ENCODE data around the gene LTA4H.
A peak's percentile ranks its signal among the peaks of the same experiment; 100 is the strongest.

LTA4H gene

GRCh38 chr12:96035283-96036236 lies at the start of gene LTA4H:
Gene LTA4H (minus strand): TSS chr12:96035587. CDS start chr12:96035519, 68 bp downstream.
- H3K36me3 ChIP-seq (ENCODE audit: control insufficient read depth, insufficient read depth, low read length) = no peaks in the 10 kb centered on the region
- no peaks in the 10 kb centered on the region for H3K9me3 ChIP-seq (ENCODE audit: control insufficient read depth, insufficient read depth, low read depth, low read length)
- H3K9ac ChIP-seq (ENCODE audit: low read length) = peak within 1 kb of the TSS; percentile 52
- no peaks in the 10 kb centered on the region for H3K27me3 ChIP-seq (ENCODE audit: control insufficient read depth, insufficient read depth, low read length)
- H3K4me3 ChIP-seq (ENCODE audit: low read depth, low read length) = peak within 1 kb of the TSS; percentile 94
- H3K4me1 ChIP-seq (ENCODE audit: control insufficient read depth, insufficient read depth, low read length) = peaks cover 8% of the 10 kb centered on the region; the same call in 1 of the 2 replicates
- no peak within 1 kb of the TSS for H3K27ac ChIP-seq (ENCODE audit: low read depth, low read length)

GRCh38 chr12:96084624-96085023 lies 49.2 kb upstream of the LTA4H start:
- H3K9me3 ChIP-seq (ENCODE audit: control insufficient read depth, insufficient read depth, low read depth, low read length) = peaks cover 22% of the 10 kb centered on the region
- H3K4me3 ChIP-seq (ENCODE audit: low read depth, low read length) = no peak overlapping the region
- no peaks in the 10 kb centered on the region for H3K27me3 ChIP-seq (ENCODE audit: control insufficient read depth, insufficient read depth, low read length)
- H3K9ac ChIP-seq (ENCODE audit: low read length) = no peak overlapping the region
- no peaks in the 10 kb centered on the region for H3K36me3 ChIP-seq (ENCODE audit: control insufficient read depth, insufficient read depth, low read length)
- no peak overlapping the region for H3K27ac ChIP-seq (ENCODE audit: low read depth, low read length)
- peaks cover 4% of the 10 kb centered on the region; the same call in 1 of the 2 replicates for H3K4me1 ChIP-seq (ENCODE audit: control insufficient read depth, insufficient read depth, low read length)

- Histone ChIP-seq H3K27ac (ENCODE audit: low read depth, low read length) (no peak overlapping the region), H3K4me1 (ENCODE audit: control insufficient read depth, insufficient read depth, low read length) (peaks cover 4% of the 10 kb centered on the region; the same call in 1 of the 2 replicates), H3K27me3 (ENCODE audit: control insufficient read depth, insufficient read depth, low read length) (no peaks in the 10 kb centered on the region), H3K4me3 (ENCODE audit: low read depth, low read length) (no peak overlapping the region), H3K36me3 (ENCODE audit: control insufficient read depth, insufficient read depth, low read length) (no peaks in the 10 kb centered on the region), H3K9ac (ENCODE audit: low read length) (no peak overlapping the region), H3K9me3 (ENCODE audit: control insufficient read depth, insufficient read depth, low read depth, low read length) (peaks cover 20% of the 10 kb centered on the region)
These were observed 47.8 kb upstream of the LTA4H start for GRCh38 chr12:96083020-96083719.

- no peaks in the 10 kb centered on the region for H3K36me3 ChIP-seq (ENCODE audit: control insufficient read depth, insufficient read depth, low read length)
These were observed 46.2 kb upstream of the LTA4H start for GRCh38 chr12:96081596-96081995.

GRCh38 chr12:96078231-96079135 lies 43.1 kb upstream of the LTA4H start:
- H3K36me3 ChIP-seq (ENCODE audit: control insufficient read depth, insufficient read depth, low read length) = no peaks in the 10 kb centered on the region

More at GRCh38 chr12:96081596-96081995, 46.2 kb upstream of the LTA4H start:
- no peak overlapping the region for H3K27ac ChIP-seq (ENCODE audit: low read depth, low read length)
- no peak overlapping the region for H3K4me3 ChIP-seq (ENCODE audit: low read depth, low read length)
- no peaks in the 10 kb centered on the region for H3K27me3 ChIP-seq (ENCODE audit: control insufficient read depth, insufficient read depth, low read length)
- no peak overlapping the region for H3K9ac ChIP-seq (ENCODE audit: low read length)
- peaks cover 4% of the 10 kb centered on the region; the same call in 1 of the 2 replicates for H3K4me1 ChIP-seq (ENCODE audit: control insufficient read depth, insufficient read depth, low read length)
- peaks cover 10% of the 10 kb centered on the region for H3K9me3 ChIP-seq (ENCODE audit: control insufficient read depth, insufficient read depth, low read depth, low read length)

GRCh38 chr12:96077081-96077480 lies 41.7 kb upstream of the LTA4H start:
- H3K9ac ChIP-seq (ENCODE audit: low read length) = no peak overlapping the region
- no peaks in the 10 kb centered on the region for H3K9me3 ChIP-seq (ENCODE audit: control insufficient read depth, insufficient read depth, low read depth, low read length)
- H3K27ac ChIP-seq (ENCODE audit: low read depth, low read length) = no peak overlapping the region
- no peaks in the 10 kb centered on the region for H3K4me1 ChIP-seq (ENCODE audit: control insufficient read depth, insufficient read depth, low read length)
- no peaks in the 10 kb centered on the region for H3K36me3 ChIP-seq (ENCODE audit: control insufficient read depth, insufficient read depth, low read length)
- H3K27me3 ChIP-seq (ENCODE audit: control insufficient read depth, insufficient read depth, low read length) = no peaks in the 10 kb centered on the region
- no peak overlapping the region for H3K4me3 ChIP-seq (ENCODE audit: low read depth, low read length)

More at GRCh38 chr12:96078231-96079135, 43.1 kb upstream of the LTA4H start:
- Histone ChIP-seq H3K9me3 (ENCODE audit: control insufficient read depth, insufficient read depth, low read depth, low read length) (no peaks in the 10 kb centered on the region), H3K4me1 (ENCODE audit: control insufficient read depth, insufficient read depth, low read length) (peaks cover 4% of the 10 kb centered on the region; the same call in 1 of the 2 replicates), H3K27me3 (ENCODE audit: control insufficient read depth, insufficient read depth, low read length) (no peaks in the 10 kb centered on the region), H3K27ac (ENCODE audit: low read depth, low read length) (no peak overlapping the region), H3K9ac (ENCODE audit: low read length) (no peak overlapping the region), H3K4me3 (ENCODE audit: low read depth, low read length) (no peak overlapping the region)

- Histone ChIP-seq H3K9me3 (ENCODE audit: control insufficient read depth, insufficient read depth, low read depth, low read length) (no peaks in the 10 kb centered on the region), H3K9ac (ENCODE audit: low read length) (no peak overlapping the region), H3K27ac (ENCODE audit: low read depth, low read length) (no peak overlapping the region), H3K4me1 (ENCODE audit: control insufficient read depth, insufficient read depth, low read length) (peaks cover 9% of the 10 kb centered on the region), H3K36me3 (ENCODE audit: control insufficient read depth, insufficient read depth, low read length) (no peaks in the 10 kb centered on the region), H3K27me3 (ENCODE audit: control insufficient read depth, insufficient read depth, low read length) (no peaks in the 10 kb centered on the region), H3K4me3 (ENCODE audit: low read depth, low read length) (no peak overlapping the region)
These were observed 40.2 kb upstream of the LTA4H start for GRCh38 chr12:96075560-96075959.

GRCh38 chr12:96073346-96074330 lies 38.3 kb upstream of the LTA4H start:
- Histone ChIP-seq H3K36me3 (ENCODE audit: control insufficient read depth, insufficient read depth, low read length) (no peaks in the 10 kb centered on the region), H3K27ac (ENCODE audit: low read depth, low read length) (no peak overlapping the region), H3K4me3 (ENCODE audit: low read depth, low read length) (no peak overlapping the region), H3K9ac (ENCODE audit: low read length) (no peak overlapping the region), H3K27me3 (ENCODE audit: control insufficient read depth, insufficient read depth, low read length) (no peaks in the 10 kb centered on the region), H3K9me3 (ENCODE audit: control insufficient read depth, insufficient read depth, low read depth, low read length) (no peaks in the 10 kb centered on the region), H3K4me1 (ENCODE audit: control insufficient read depth, insufficient read depth, low read length) (peaks cover 12% of the 10 kb centered on the region)

- H3K36me3 ChIP-seq (ENCODE audit: control insufficient read depth, insufficient read depth, low read length) = no peaks in the 10 kb centered on the region
- no peaks in the 10 kb centered on the region for H3K9me3 ChIP-seq (ENCODE audit: control insufficient read depth, insufficient read depth, low read depth, low read length)
- H3K4me3 ChIP-seq (ENCODE audit: low read depth, low read length) = 0 out of 2 replicates have a peak overlapping the region, but pooled peaks have one; percentile 17
- H3K27me3 ChIP-seq (ENCODE audit: control insufficient read depth, insufficient read depth, low read length) = no peaks in the 10 kb centered on the region
- H3K27ac ChIP-seq (ENCODE audit: low read depth, low read length) = no peak overlapping the region
- H3K4me1 ChIP-seq (ENCODE audit: control insufficient read depth, insufficient read depth, low read length) = peaks cover 12% of the 10 kb centered on the region
- H3K9ac ChIP-seq (ENCODE audit: low read length) = no peak overlapping the region
These were observed 35.4 kb upstream of the LTA4H start for GRCh38 chr12:96070670-96071279.

Data from HUES6 (cell line).